H1 (cell line): ENCODE results near the gene XPO1. TPM values are rescaled to one million over a fixed set of nuclear protein-coding genes. Genes with fewer than 3 reads are reported as not detected.

Experiments
- CTCF ChIA-PET: fragments of 300-600 bp; sonication (Branson Sonifier 250); formaldehyde crosslinking; loops from one replicate; lab custom pipeline; 2021; ENCODE audit not compliant: partially characterized antibody; lab: Charles Lee
- POLR2A ChIA-PET: fragments of 300-600 bp; sonication (Branson Sonifier 250); formaldehyde crosslinking; loops from one replicate; lab custom pipeline; 2021; ENCODE audit warnings: inconsistent platforms; ENCODE audit not compliant: partially characterized antibody; lab: Charles Lee
- DNase-seq, 2 experiments: peaks; one replicate each; pipeline versions ENCODE4 v3.0.0 to v3.0.0-alpha.2; 2010 to 2022; ENCODE audit warnings: low spot score in 2 of 2, low read depth in 1 of 2, mixed read lengths in 1 of 2
- FAIRE-seq: peaks from 2 replicates; lab custom pipeline; 2011; peaks lifted over from hg19 to GRCh38; lab: Jason Lieb, UNC
- H2AFZ ChIP-seq: 2 replicates; pipeline ENCODE4 v1.8.1; 2012; ENCODE audit warnings: low read length, inconsistent platforms
- H2AK5ac ChIP-seq: 2 replicates; pipeline ENCODE4 v1.6.1; 2013; ENCODE audit warnings: low read depth, low read length
- H2BK120ac ChIP-seq: replicated peaks from 2 replicates; pipeline ENCODE3; 2013; ENCODE audit warnings: low read depth, low read length, inconsistent platforms
- H2BK12ac ChIP-seq: 2 replicates; pipeline ENCODE4 v1.6.1; 2013; ENCODE audit warnings: low read depth, low read length
- H2BK15ac ChIP-seq: 2 replicates; pipeline ENCODE4 v1.6.1; 2013; ENCODE audit warnings: low read length
- H2BK20ac ChIP-seq: 2 replicates; pipeline ENCODE4 v1.6.1; 2013; ENCODE audit warnings: low read length
- H2BK5ac ChIP-seq: 2 replicates; pipeline ENCODE4 v1.6.1; 2013; ENCODE audit warnings: low read depth, low read length
- H3K14ac ChIP-seq: 2 replicates; pipeline ENCODE4 v1.6.1; 2013; ENCODE audit warnings: inconsistent platforms; ENCODE audit not compliant: insufficient read length
- H3K18ac ChIP-seq: 2 replicates; pipeline ENCODE4 v1.6.1; 2013; ENCODE audit warnings: low read length; ENCODE audit errors: extremely low read depth
- H3K23ac ChIP-seq: 2 replicates; pipeline ENCODE4 v1.6.1; 2013; ENCODE audit warnings: inconsistent platforms; ENCODE audit not compliant: insufficient read length
- H3K23me2 ChIP-seq: 2 replicates; pipeline ENCODE4 v1.6.1; 2013; ENCODE audit warnings: low read depth, low read length
- H3K27ac ChIP-seq: 2 replicates; pipeline ENCODE4 v1.6.1; 2011; ENCODE audit warnings: low read depth, low read length, inconsistent platforms
- H3K27me3 ChIP-seq, 4 experiments: replicated peaks in 1 of 4; 1 replicate in 1 of 4; 2 replicates in 3 of 4; pipeline versions ENCODE4 v1.6.1 to v1.8.1; 2011 to 2013; ENCODE audit warnings: low read length in 3 of 4, mild to moderate bottlenecking in 3 of 4, inconsistent platforms in 2 of 4, mixed read lengths in 2 of 4, moderate library complexity in 1 of 4; ENCODE audit not compliant: control insufficient read depth in 3 of 4, insufficient read depth in 3 of 4; ENCODE audit errors: extremely low read depth in 1 of 4
- H3K36me3 ChIP-seq, 4 experiments: 2 replicates each; pipeline versions ENCODE4 v1.6.1 to v1.8.1; 2011 to 2013; ENCODE audit warnings: mild to moderate bottlenecking in 4 of 4, low read length in 3 of 4, moderate library complexity in 2 of 4, control low read depth in 1 of 4, inconsistent platforms in 1 of 4; ENCODE audit not compliant: insufficient read depth in 4 of 4, control insufficient read depth in 2 of 4
- H3K4ac ChIP-seq: replicated peaks from 2 replicates; pipeline ENCODE3; 2013; ENCODE audit warnings: low read length, low read depth, mixed read lengths, inconsistent platforms; ENCODE audit not compliant: insufficient read length
- H3K4me1 ChIP-seq, 4 experiments: replicated peaks in 1 of 4; 1 replicate in 1 of 4; 2 replicates in 3 of 4; pipeline versions ENCODE4 v1.6.1 to v1.8.1; 2011 to 2013; ENCODE audit warnings: low read length in 3 of 4, inconsistent platforms in 2 of 4, mixed read lengths in 1 of 4; ENCODE audit not compliant: insufficient read depth in 4 of 4, control insufficient read depth in 3 of 4
- H3K4me2 ChIP-seq, 2 experiments: 2 replicates each; pipeline versions ENCODE4 v1.6.1 to v1.8.1; 2011 to 2013; ENCODE audit warnings: low read depth in 2 of 2, low read length in 2 of 2, control low read depth in 1 of 2, inconsistent platforms in 1 of 2, mild to moderate bottlenecking in 1 of 2; ENCODE audit not compliant: insufficient read depth in 1 of 2
- H3K4me3 ChIP-seq, 4 experiments: fragments of 200-600, 300-600 bp in 1 of 4; sonication (generic), shearing (Covaris generic), sonication (Bioruptor Twin) in 1 of 4; 2 replicates each; pipeline versions ENCODE4 v1.5.1 to v1.8.1; 2011 to 2016; ENCODE audit warnings: low read length in 4 of 4, low read depth in 3 of 4, control low read depth in 2 of 4, inconsistent platforms in 2 of 4, mild to moderate bottlenecking in 2 of 4, mixed read lengths in 1 of 4, moderate library complexity in 1 of 4; ENCODE audit not compliant: insufficient read depth in 2 of 4; ENCODE audit errors: extremely low read depth in 1 of 4
- H3K56ac ChIP-seq: replicated peaks from 2 replicates; pipeline ENCODE3; 2013; ENCODE audit warnings: low read depth, mild to moderate bottlenecking, mixed read lengths, low read length, inconsistent platforms; ENCODE audit not compliant: insufficient read length
- H3K79me1 ChIP-seq: 2 replicates; pipeline ENCODE4 v1.6.1; 2013; ENCODE audit warnings: low read depth, low read length, control low read depth
- H3K79me2 ChIP-seq, 2 experiments: 2 replicates each; pipeline versions ENCODE4 v1.6.1 to v1.8.1; 2012 to 2013; ENCODE audit warnings: low read length in 2 of 2, mild to moderate bottlenecking in 2 of 2, inconsistent platforms in 1 of 2; ENCODE audit not compliant: insufficient read depth in 2 of 2, control insufficient read depth in 1 of 2
- H3K9ac ChIP-seq, 4 experiments: replicated peaks in 1 of 4; 1 replicate in 1 of 4; 2 replicates in 3 of 4; pipeline versions ENCODE4 v1.6.1 to v1.8.1; 2011 to 2013; ENCODE audit warnings: low read depth in 3 of 4, low read length in 3 of 4, control low read depth in 2 of 4, mild to moderate bottlenecking in 2 of 4, moderate library complexity in 2 of 4, inconsistent platforms in 1 of 4; ENCODE audit errors: extremely low read depth in 1 of 4
- H3K9me3 ChIP-seq, 2 experiments: 2 replicates each; pipeline versions ENCODE4 v1.6.1 to v1.8.1; 2012 to 2013; ENCODE audit warnings: mild to moderate bottlenecking in 2 of 2, moderate library complexity in 2 of 2, control low read depth in 1 of 2, inconsistent platforms in 1 of 2, low read depth in 1 of 2, low read length in 1 of 2, mixed read lengths in 1 of 2; ENCODE audit not compliant: insufficient read depth in 2 of 2
- H4K20me1 ChIP-seq, 2 experiments: replicated peaks in 1 of 2; 2 replicates each; pipeline versions ENCODE3 to v1.8.1; 2011 to 2013; ENCODE audit warnings: inconsistent platforms in 2 of 2, low read length in 2 of 2, mild to moderate bottlenecking in 1 of 2; ENCODE audit not compliant: insufficient read depth in 2 of 2, control insufficient read depth in 1 of 2
- H4K5ac ChIP-seq: 2 replicates; pipeline ENCODE4 v1.6.1; 2013; ENCODE audit warnings: low read length, low read depth, mixed read lengths, inconsistent platforms; ENCODE audit not compliant: insufficient read length
- H4K8ac ChIP-seq: 2 replicates; pipeline ENCODE4 v1.8.0; 2013; ENCODE audit warnings: mild to moderate bottlenecking, moderate library complexity, low read length, inconsistent platforms; ENCODE audit not compliant: insufficient read depth; ENCODE audit errors: extremely low read depth
- H4K91ac ChIP-seq: replicated peaks from 2 replicates; pipeline ENCODE3; 2013; ENCODE audit warnings: low read length, mixed read lengths, inconsistent platforms; ENCODE audit not compliant: insufficient read length
- BRCA1 ChIP-seq: IDR thresholded peaks from 2 replicates; pipeline ENCODE4 v1.6.1; 2012; ENCODE audit warnings: low read depth, low read length, improper control_type of control experiment
- CBX5 ChIP-seq: fragments of 300-800, 300-1000 bp; sonication (generic); IDR thresholded peaks from 2 replicates; pipeline ENCODE4 v1.7.1; 2016; ENCODE audit warnings: antibody characterized with exemption, low read length, low read depth
- CHD1 ChIP-seq: IDR thresholded peaks from 2 replicates; pipeline ENCODE4 v1.6.1; 2012; ENCODE audit warnings: low read depth, low read length, improper control_type of control experiment
- CREB1 ChIP-seq: IDR thresholded peaks from 2 replicates; pipeline ENCODE4 v1.6.1; 2012; ENCODE audit warnings: inconsistent platforms
- E2F6 ChIP-seq: IDR thresholded peaks from 2 replicates; pipeline ENCODE4 v1.6.1; 2012; ENCODE audit warnings: inconsistent platforms
- EZH2 ChIP-seq: fragments of 200-600 bp; sonication (generic); IDR thresholded peaks from 2 replicates; pipeline ENCODE4 v1.7.1; 2012; ENCODE audit warnings: low read depth, mild to moderate bottlenecking, moderate library complexity, low read length, inconsistent platforms; ENCODE audit not compliant: severe bottlenecking
- MAX ChIP-seq: IDR thresholded peaks from 2 replicates; pipeline ENCODE4 v1.6.1; 2012; ENCODE audit warnings: inconsistent platforms
- NRF1 ChIP-seq: IDR thresholded peaks from 2 replicates; pipeline ENCODE4 v1.6.1; 2011; ENCODE audit warnings: mild to moderate bottlenecking, low read depth, low read length, improper control_type of control experiment
- POLR2A ChIP-seq, 2 experiments: IDR thresholded peaks; 1 replicate in 1 of 2; 2 replicates in 1 of 2; pipeline ENCODE4 v1.6.1; 2011; ENCODE audit warnings: low read depth in 2 of 2, low read length in 2 of 2, mild to moderate bottlenecking in 2 of 2; ENCODE audit errors: control extremely low read depth in 1 of 2
- SAP30 ChIP-seq: fragments of 300-600 bp; sonication (generic); IDR thresholded peaks from 2 replicates; pipeline ENCODE4 v1.7.1; 2012; ENCODE audit warnings: low read length, moderate library complexity, mild to moderate bottlenecking, inconsistent platforms; ENCODE audit not compliant: insufficient read depth, insufficient replicate concordance
- SP4 ChIP-seq: IDR thresholded peaks from 2 replicates; pipeline ENCODE4 v1.6.1; 2012; ENCODE audit warnings: low read length, inconsistent platforms
- SUZ12 ChIP-seq: fragments of 200-600 bp; sonication (generic); IDR thresholded peaks from 2 replicates; pipeline ENCODE4 v1.6.1; 2012; ENCODE audit warnings: mild to moderate bottlenecking, inconsistent platforms, low read length, moderate library complexity, mixed read lengths
- TAF7 ChIP-seq: optimal IDR thresholded peaks from 2 replicates; pipeline ENCODE3; 2011; ENCODE audit warnings: low read depth, mild to moderate bottlenecking, inconsistent platforms, low read length, moderate library complexity, borderline replicate concordance
- TEAD4 ChIP-seq: IDR thresholded peaks from 2 replicates; pipeline ENCODE4 v1.6.1; 2012; ENCODE audit warnings: low read depth, low read length, inconsistent platforms, mixed read lengths
- ZNF274 ChIP-seq: IDR thresholded peaks from 2 replicates; pipeline ENCODE4 v1.7.0; 2012; ENCODE audit warnings: low read length, borderline replicate concordance; ENCODE audit errors: extremely low read depth
- polyA plus RNA-seq, 7 experiments: library from polyadenylated mRNA; depleted of rRNA in 3 of 7; stranded (reverse) in 5 of 7; unstranded in 2 of 7; fragments of >200 nt in 5 of 7; fragments of 200-250 nt in 2 of 7; gene quantifications; 1 replicate in 5 of 7; 2 replicates in 1 of 7; 4 replicates in 1 of 7; pipeline versions ENCODE4 v1.2.1 to v1.2.3, GENCODE V29; 2011 to 2013; ENCODE audit warnings: missing spikeins in 2 of 7, mixed read lengths in 2 of 7
- total RNA-seq: library from RNA; stranded (reverse); fragmentation: NEBNext Ultra II Directional; extraction: Animal tissue kit (Norgen Biotek cat#: 25700); gene quantifications from 2 replicates; pipeline ENCODE4 v1.2.1, GENCODE V29; 2021

XPO1 gene
- total and polyA plus RNA-seq, 2 of the 8 experiments (the other 6 are each of a cell fraction or from before 2014, with no cell fraction given) = 110 to 296 TPM

- Histone ChIP-seq H3K56ac (no peak overlapping the region), H3K4me2 (no peak overlapping the region), H2AK5ac (no peak overlapping the region), H4K20me1 (peaks cover 17 to 24% of the 10 kb centered on the region in 2 experiments), H2BK12ac (no peak overlapping the region), H3K23ac (no peak overlapping the region), H3K27me3 (no peaks in the 10 kb centered on the region), H2BK20ac (no peak overlapping the region), H3K9me3 (no peaks in the 10 kb centered on the region), H3K9ac (no peak overlapping the region), H2BK5ac (peak overlapping the region; percentile 22; the same call in 1 of the 2 replicates), H2AFZ (no peak overlapping the region), H4K8ac (peak overlapping the region; percentile 83), H3K36me3 (no peaks in the 10 kb centered on the region), H3K4me1 (peaks cover 0 to 8% (median 2%) of the 10 kb centered on the region in 4 experiments; a peak in 2 of 7 replicates), H3K79me2 (peaks cover 22 to 97% of the 10 kb centered on the region in 2 experiments), H4K91ac (no peak overlapping the region), H3K79me1 (peaks cover 23% of the 10 kb centered on the region), H3K18ac (no peak overlapping the region), H3K27ac (no peak overlapping the region), H2BK15ac (no peak overlapping the region), H3K4ac (no peak overlapping the region), H4K5ac (no peak overlapping the region), H3K14ac (no peak overlapping the region), H3K4me3 (no peak overlapping the region), H3K23me2 (no peaks in the 10 kb centered on the region), H2BK120ac (no peak overlapping the region)
- POLR2A ChIA-PET = interaction anchor here (1.3 kb wide), 1 partner anchor 102 kb away, joined by 3 read pairs; no protein-coding TSS in a partner anchor
- FAIRE-seq = no peak
- CTCF ChIA-PET = interaction anchor here (0.6 to 4.8 kb wide), 5 partner anchors 8 to 26 kb away, joined by 3 to 24 read pairs (median 3); no protein-coding TSS in a partner anchor
- no peak for DNase-seq
- TF ChIP-seq SP4 (no peak), CREB1 (no peak), CHD1 (no peak), ZNF274 (no peak), SAP30 (no peak), TEAD4 (no peak), MAX (no peak), SUZ12 (no peak), NRF1 (no peak), E2F6 (no peak), TAF7 (no peak), POLR2A (IDR thresholded peaks at IDR 0.05; ENCODE audit: control extremely low read depth in 1 of 2, low read depth in 2 of 2, low read length in 2 of 2) (no peak), EZH2 (no peak), CBX5 (no peak), BRCA1 (no peak)
Measured at GRCh38 chr2:61434314-61434713, 103.8 kb downstream of the XPO1 start.
